HG02798 (cell line): ENCODE data around the gene NRCAM.

ENCODE experiments used
- ATAC-seq: cut with Tn5 transposase; IDR thresholded peaks from one replicate; pipeline ENCODE4 v1.9.1; 2021; ENCODE audit warnings: mild to moderate bottlenecking; ENCODE audit not compliant: unreplicated experiment, poor library complexity

Gene NRCAM

DNA sequence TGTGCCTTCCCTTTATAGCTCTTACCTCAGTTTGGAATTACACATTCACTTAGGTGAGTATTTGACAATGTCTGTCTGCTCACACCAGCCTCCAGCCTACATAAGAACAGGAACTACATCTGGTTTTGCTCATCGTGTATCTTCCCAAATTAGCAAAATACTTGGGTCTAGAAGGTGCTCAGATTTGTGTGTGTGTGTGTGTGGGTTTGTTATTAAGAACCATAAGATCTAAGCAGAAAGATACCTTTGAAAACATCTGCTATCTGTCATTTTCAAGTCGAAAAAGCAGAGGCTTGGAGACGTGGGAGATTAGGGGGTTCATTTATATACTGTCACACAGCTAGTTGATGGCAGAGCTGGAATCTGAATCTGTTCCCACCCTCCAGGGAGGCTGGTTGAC, 311.3 kb downstream of the NRCAM start:
- no peak for ATAC-seq

DNA sequence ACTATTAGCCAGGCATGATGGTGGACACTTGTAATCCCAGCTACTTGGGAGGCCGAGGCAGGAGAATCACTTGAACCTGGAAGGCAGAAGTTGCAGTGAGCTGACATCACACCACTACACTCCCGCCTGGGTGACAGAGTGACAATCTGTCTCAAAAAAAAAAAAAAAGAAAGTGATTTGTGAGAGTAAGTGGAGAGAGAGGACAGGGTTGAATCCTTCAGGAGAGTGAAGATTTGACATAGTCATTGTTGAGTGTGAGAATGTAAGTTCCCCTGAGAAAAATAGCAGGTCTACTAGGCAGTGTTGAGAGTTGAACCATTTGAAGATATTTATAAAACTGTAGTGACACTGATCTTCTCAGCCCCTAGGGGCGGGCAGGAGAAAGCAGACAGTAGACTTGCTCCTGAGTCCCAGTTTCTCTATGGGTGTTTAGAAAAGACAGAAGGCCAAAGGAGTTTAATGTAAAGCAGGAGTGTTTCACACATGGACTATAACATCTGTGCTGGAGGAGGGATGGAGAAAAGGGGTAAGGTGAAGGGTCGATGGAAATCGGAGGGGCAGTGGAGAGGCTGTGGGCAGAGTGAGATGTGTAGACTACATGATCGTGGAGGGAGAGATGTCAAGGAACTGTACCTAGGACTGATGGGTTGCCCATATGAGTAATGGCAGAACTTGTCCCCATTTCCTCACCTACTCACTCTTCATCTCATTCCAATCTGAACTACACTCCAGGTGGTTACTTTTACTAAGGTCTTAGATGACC, 312.4 kb downstream of the NRCAM start:
- no peak for ATAC-seq

DNA sequence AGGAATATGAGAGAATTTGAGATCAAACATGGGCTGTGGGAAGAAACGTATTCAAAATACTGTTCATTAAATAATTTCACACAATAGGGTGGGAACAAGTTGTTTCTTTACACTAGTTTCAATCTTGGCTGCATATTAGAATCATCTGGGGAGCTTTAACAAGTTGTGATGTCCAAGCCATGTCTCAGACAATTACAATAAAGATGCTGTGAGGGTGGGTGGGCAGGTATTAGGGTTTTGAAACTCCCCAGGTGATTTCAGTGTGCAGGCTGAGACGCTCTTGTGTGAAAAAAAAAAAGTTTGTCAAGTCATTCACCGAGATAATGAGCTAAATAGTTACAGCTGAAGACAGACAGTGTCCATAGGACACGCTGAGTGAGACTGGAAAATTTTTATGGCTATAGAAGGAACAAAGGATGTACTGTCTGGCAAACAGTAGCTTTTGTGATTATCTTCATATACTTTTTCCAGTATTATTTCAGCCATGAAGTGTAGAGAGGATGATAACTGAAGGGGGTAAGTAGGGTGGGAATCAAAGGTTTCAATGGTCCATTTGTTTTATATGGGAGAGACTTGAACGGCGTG, 313.5 kb downstream of the NRCAM start:
- no peak for ATAC-seq

DNA sequence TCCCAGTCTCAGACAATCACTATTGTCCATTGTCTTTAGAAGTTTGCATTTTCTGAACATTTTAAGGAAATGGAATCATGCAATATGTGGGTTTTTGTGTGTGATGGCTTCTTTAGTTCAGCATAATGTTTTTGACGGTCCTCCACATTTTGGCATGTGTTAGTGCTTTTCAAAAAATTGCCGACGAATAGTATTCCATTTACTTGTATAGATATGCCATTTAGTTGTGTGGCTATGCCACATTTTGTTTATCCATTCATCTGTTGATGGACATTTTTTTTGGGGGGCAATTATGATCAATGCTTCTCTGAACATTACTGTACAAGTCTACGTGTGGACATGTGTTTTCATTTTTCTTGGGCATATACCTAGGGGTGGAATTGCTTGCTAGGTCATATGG, 314.1 kb downstream of the NRCAM start:
- no peak for ATAC-seq

DNA sequence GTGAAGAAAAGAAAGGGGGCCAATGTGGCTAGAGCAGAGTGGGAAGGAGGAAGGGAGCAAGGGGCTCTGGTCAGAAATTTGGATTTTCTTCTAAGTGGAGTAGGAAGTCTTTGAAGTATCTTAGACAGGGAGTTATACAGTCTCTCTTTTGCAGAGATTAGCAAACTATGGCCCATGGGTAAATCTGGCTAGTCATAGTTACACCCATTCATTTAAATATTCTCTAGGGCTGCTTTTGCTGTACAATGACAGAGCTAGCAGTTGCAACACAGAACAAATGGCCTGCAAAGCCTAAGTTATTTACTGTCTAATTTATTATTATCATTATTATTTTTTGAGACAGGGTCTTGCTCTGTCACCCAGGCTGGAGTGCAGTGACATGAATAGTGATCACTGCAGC, 315.6 kb downstream of the NRCAM start:
- no peak for ATAC-seq

DNA sequence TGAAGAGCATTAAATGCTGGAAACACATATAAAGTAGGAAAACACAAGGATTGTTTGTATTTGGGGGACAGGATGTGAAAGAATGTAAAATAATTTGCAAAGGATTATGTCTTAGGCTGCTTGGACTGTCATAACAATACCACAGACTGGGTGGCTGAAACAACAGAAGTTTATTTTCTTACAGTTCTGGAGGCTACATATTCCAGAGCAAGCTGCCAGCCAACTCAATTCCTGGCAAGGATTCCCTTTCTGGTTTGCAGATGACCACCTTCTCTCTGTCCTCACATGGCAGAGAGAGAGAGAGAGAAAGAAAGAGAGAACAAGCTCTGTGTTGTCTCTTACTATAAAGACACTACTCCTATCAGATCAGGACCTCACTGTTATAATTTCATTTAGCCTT, 317.3 kb downstream of the NRCAM start:
- no peak for ATAC-seq

DNA sequence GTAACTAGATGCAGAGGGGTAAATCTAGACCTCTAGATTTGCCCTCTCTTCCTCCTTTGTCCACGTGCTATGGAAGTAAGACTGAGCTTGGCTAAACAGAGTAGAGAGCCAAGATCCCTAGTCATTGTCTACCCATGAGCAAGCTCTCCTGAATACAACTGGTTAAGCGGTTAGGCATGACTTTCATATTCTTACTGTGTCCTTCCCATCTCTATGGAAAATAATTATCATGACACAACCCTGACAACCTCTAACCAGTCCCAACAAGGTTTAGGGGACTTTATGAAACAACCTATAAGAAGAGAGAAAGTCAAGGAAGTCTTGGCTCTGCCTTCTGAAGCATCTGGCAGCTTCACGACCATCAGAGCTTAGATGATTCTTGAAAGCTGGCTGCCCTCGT, 318.2 kb downstream of the NRCAM start:
- no peak for ATAC-seq

DNA sequence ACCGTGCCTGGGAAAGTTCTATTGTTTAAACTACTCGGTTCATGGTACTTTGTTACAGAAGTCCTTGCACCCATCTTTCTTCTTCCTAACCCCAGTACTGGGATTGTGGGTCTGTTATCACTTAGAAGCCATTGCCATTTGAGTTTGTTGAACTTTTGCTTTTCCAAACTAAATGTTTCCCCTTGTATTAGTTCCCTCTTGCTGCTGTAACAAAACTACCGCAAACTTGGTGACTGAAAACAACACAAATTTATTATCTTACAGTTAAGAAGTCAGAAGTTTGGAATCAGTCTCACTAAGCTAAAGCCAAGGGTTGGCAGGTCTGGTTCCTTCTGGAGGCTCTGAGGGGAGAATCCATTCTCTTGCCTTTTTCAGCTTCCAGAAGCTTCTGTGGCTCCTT, 319.2 kb downstream of the NRCAM start:
- ATAC-seq: no peak

DNA sequence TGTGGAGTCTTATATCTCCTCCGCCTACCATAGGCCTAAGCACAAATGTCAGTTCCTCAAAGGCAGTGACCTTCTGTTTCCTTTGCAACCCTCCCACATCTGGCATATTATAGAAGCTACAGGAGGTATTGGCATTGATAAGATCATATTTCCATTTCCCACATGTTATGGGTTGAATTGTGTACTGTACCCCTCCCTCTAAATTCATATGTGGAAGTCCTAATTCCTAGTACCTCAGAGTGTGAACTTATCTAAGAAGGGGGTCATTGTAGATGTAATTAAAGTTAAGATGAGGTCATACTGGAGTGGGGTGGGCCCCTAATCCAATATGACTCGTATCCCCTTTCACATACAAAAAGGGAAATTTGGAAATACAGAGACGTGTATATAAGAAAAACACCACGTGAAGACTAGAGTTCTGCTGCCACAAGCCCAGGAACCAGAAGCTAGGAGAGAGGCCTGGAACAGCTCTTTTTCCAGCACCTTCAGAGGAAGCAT, 320.0 kb downstream of the NRCAM start:
- peak; percentile 24 for ATAC-seq

DNA sequence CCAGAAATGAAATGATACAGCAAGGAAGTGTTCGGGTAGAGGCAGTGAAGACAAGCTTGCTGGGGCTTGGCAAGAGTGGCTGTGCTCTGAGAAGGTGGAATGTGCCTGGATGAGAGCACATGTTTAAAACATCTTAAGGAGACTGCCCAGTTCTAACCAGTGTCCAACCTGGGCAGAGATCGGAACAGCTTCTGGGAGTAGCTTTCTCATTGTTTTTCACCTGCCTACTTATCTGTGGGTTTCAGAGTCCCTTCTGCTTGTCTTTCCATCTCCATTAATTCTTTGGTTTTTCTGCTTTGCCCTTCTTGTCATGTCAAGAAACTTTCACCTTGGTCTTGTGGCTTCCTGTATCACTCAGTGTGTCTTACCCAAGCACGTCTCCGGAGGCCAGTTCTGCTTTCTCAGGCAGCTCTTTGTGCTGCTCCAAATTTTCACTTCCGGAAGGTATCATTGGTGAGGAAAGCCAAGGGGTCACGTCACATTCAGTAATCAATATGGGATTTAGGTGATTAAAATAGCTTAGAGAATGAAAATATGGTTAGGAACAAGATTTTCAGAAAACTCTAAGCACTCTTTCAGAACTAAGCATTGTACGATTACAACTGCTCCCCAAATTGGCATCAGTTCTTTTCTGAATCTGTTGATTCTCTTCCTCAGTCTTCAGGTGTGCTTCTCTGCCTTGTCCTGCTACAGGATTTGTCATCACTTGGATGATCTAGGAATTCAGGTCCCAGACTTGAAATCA, 320.6 kb downstream of the NRCAM start:
- ATAC-seq: peak; percentile 98

DNA sequence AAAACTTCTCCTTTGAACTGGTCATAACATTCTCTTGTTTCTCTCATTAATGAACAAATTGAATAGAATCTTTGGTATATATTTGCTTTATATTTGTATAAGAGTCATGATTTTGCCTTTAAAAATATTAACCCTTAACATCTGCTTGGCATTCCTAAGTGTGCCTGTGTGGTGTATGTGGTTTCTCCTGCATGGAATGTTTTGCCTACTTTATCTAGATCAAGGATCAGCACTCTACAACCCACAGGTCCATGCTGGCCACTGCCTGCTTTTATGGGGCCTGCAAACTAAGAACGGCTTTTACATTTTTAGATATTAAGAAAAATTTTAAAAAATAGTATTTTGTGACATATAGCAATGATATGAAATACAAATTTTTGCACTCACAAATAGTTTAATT, 321.8 kb downstream of the NRCAM start:
- no peak for ATAC-seq

DNA sequence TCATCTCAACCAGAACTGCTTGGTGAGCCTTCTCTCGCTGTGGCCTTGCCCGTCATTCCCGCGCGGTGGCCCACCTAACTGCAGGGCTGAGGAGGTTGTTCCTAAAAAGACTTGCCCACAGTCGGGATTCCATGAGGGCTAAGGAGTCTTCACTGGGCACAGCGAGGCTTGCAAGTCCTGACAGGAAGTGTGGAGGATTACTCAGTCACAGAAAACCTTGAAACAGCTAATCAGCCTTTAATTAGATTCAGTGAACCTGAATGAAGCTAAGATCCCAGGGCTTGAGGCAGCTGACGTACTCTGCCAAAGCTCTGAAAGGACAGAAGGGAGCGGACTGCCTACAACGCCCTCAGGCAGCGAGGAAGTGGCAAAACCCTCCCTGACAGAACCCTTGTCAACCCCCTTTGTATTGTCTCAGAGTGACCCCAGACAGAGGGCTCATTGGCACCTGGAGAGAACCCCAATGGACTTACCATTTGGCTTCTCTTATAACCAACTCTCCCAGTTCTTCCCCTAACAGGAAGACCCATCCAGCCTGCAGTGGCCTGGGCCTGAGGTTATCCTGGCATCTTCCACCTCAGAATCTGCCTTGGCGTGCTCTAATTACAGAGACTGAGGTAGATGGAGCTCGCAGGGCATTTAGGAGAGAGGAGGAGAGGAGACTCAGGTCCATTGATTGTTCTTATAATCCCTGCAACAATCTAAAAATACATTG, 323.5 kb downstream of the NRCAM start:
- ATAC-seq: no peak

DNA sequence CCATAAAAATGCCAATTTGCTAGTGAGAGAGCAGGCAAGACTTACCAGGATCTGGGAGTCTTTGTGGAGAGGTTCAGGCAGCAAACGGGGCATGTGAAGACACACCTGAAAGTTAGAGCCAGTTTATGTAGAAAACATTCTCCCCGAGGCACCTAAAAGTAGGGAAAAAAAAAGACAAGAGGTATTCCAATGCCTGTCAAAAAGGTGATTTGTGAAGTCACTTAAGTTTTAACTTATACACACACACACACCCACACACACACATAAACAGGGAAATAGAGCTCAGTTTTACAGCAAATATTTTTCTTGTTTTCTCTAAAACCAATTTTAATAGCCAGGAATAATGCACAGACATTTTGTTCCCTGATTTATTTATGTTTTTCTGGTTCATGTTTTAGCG, 326.0 kb downstream of the NRCAM start, which contains the start of gene LAMB4:
LAMB4 (minus strand) TSS at position 101 of the 400 bp plus-strand sequence. CDS start 7,197 bp downstream, outside the sequence.
- no peak for ATAC-seq

DNA sequence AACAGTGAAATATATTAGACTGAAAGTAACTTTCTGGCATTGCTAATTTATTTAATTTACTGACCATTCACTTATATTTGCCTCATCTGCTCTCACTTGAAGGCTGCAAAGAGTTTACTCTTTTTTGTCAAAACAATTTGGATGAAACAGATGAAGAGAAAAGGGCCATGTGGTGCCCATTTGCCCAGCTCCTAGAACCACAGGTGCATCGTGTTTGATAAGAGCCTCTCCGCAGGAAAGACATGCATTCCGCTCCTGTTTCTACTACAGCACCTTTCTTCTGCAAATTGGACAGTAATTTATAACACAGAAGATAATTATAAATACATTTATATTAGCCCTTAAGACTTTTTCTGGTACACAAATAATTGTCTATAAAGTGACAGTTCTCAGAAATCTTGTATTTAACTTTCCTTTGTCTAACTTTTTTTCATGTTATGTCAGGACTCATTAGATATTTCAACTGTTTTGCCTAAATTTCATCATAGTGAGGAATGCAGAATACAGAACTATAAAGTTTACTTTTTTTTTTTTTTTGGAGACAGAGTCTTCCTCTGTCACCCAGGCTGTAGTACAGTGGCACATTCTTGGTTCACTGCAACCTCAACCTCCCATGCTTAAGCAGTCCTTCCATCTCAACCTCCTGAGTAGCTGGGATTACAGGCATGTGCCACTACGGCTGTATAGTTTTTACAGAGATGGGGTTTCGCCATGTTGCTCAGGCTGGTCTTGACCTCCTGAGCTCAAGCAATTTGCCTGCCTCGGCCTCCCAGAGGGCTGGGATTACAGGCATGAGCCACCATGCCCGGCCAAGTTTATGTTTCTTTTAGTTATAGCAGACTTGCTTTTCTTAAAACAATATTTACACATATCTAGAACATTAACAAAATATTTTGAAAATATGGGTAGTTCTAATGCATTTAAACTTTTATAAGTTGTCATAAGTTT, 326.9 kb downstream of the NRCAM start:
- ATAC-seq: no peak

DNA sequence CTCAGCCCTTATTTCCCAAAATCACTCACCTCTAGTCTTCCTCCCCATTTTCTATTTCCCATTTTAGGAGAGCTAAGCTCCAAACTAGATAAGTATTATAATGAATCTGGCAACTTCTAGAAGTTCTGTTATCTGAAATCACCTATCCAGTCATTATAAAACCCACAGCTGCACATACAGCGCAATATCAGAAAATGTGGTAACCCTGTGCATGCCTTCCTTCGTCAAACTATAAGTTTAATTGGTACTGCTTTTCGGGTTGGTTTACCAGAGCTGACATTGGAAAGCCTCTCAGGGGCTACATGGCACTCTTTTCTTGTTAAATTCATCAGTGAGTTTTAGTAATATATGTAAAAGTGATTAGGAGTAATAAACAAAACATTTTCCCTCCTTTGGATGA, 327.7 kb downstream of the NRCAM start:
- no peak for ATAC-seq

DNA sequence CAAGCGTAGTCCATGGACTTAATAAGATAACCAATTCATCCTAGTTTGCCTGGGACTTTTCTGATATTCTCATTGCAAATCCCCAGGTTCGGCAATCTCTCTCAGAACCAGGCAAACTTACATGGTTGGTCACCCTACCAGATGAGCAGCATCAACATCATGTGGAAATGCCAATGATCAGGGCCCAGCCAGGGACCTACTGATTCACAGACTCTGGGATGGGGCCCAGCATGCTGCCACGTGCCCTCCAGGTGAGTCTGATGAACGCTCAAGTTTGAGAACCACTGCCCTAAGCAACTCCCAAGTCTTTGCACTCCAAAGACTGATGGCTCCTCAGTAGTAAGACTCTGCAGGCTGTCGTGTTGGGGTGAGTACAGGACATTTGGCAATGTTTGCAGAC, 328.8 kb downstream of the NRCAM start:
- ATAC-seq: no peak

DNA sequence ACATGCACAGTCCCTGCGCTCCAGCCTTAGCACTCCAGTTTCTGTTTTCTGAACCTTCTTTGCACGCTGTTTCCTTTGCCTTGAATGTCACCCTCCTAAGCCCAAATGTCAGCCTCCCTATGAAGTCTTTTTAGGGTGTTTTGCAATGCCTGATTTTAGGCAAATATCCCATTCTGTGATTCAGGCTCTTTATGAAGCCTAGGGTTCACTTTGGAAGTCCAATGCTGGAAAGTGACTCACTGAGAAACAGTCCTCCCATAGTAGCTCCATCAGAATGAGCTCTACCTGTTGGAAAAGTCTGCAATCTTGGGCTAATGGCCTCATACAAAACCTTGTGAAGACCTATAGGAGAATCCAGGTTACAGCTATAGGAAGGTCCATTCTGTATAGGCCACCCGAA, 331.4 kb downstream of the NRCAM start:
- ATAC-seq: no peak

DNA sequence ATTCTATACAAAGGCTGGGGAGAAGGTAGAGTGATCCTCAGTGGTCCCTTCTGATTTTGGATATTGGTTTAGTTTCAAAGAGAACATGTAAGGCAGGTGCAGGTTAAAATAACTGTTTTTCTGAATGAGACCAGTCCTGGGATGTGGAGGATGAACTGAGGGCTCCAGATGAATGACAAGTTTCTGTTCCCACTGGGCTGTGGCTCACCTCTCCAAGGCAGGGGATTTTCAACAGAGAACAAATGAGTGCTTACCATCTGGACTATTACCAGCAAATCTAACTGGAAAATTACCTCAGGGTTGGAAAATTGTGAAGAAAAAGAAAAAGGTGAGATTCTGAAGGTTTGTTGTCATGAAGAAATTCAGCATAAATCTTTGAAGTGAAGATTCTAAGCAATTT, 334.1 kb downstream of the NRCAM start:
- ATAC-seq: no peak

DNA sequence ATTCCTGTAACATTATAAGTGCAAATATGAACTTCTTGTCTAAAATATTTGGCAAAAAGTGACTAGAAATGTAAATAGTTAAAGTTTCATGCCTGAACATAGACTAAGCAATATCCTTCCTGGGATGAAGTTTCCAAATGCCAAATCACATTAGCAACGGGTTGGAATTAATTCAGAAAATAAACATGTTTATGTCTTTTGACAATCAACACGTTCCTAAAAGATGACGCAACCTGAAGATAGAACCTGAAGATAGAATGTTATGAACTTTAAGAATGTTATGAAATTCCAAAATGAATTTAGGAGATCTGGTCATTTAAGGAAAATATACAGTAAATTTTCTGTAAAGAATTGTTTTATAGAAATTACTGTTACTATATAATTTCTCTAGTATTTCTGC, 335.3 kb downstream of the NRCAM start:
- no peak for ATAC-seq

DNA sequence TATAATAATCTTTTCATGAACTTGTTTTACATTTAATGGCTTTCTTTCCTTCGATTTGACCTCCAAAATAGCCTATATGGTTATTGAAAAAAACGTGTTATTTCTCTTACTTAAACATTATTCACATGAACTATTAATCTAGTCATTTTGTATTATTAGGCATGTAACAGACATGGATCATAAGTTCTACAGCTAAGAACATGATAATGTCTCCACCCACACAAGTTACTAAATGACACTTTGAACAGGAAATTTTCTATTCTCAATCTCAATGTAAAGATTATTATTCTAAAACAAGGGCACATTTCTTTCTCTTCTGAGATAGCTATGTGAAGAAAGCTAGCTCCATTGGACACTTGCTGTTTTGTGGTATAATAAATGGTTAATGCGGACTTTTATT, 336.0 kb downstream of the NRCAM start:
- no peak for ATAC-seq
